Activated CD4-positive, alpha-beta T cell treated with anti-CD3 and anti-CD28 coated beads for 24 hours (primary cell): ENCODE results near the gene RGPD8.

ENCODE experiments used
- DNase-seq, 2 donors: peaks; one replicate each; pipeline ENCODE4 v3.0.0-alpha.2; 2020; ENCODE audit warnings: low read depth in 2 of 2

RGPD8 gene

GRCh38 chr2:112335600-112335999, 97.8 kb downstream of the RGPD8 start:
- DNase-seq: no peak

- DNase-seq: no peak
Observed at GRCh38 chr2:112332123-112332696, 101.2 kb downstream of the RGPD8 start.

GRCh38 chr2:112322919-112323318, 110.5 kb downstream of the RGPD8 start:
- no peak for DNase-seq

- DNase-seq: no peak
Observed at GRCh38 chr2:112321375-112322320, 111.8 kb downstream of the RGPD8 start.
